H1 (cell line): ENCODE measurements around the gene FHDC1. TPM values are rescaled to one million over a fixed set of nuclear protein-coding genes. Genes with fewer than 3 reads are reported as not detected.

Source experiments
- CTCF ChIA-PET: fragments of 300-600 bp; sonication (Branson Sonifier 250); formaldehyde crosslinking; loops from one replicate; lab custom pipeline; 2021; ENCODE audit not compliant: partially characterized antibody; lab: Charles Lee
- POLR2A ChIA-PET: fragments of 300-600 bp; sonication (Branson Sonifier 250); formaldehyde crosslinking; loops from one replicate; lab custom pipeline; 2021; ENCODE audit warnings: inconsistent platforms; ENCODE audit not compliant: partially characterized antibody; lab: Charles Lee
- DNase-seq, 2 experiments: peaks; one replicate each; pipeline versions ENCODE4 v3.0.0 to v3.0.0-alpha.2; 2010 to 2022; ENCODE audit warnings: low spot score in 2 of 2, low read depth in 1 of 2, mixed read lengths in 1 of 2
- FAIRE-seq: peaks from 2 replicates; lab custom pipeline; 2011; peaks lifted over from hg19 to GRCh38; lab: Jason Lieb, UNC
- H2AFZ ChIP-seq: 2 replicates; pipeline ENCODE4 v1.8.1; 2012; ENCODE audit warnings: low read length, inconsistent platforms
- H2AK5ac ChIP-seq: 2 replicates; pipeline ENCODE4 v1.6.1; 2013; ENCODE audit warnings: low read depth, low read length
- H2BK120ac ChIP-seq: replicated peaks from 2 replicates; pipeline ENCODE3; 2013; ENCODE audit warnings: low read depth, low read length, inconsistent platforms
- H2BK12ac ChIP-seq: 2 replicates; pipeline ENCODE4 v1.6.1; 2013; ENCODE audit warnings: low read depth, low read length
- H2BK15ac ChIP-seq: 2 replicates; pipeline ENCODE4 v1.6.1; 2013; ENCODE audit warnings: low read length
- H2BK20ac ChIP-seq: 2 replicates; pipeline ENCODE4 v1.6.1; 2013; ENCODE audit warnings: low read length
- H2BK5ac ChIP-seq: 2 replicates; pipeline ENCODE4 v1.6.1; 2013; ENCODE audit warnings: low read depth, low read length
- H3K14ac ChIP-seq: 2 replicates; pipeline ENCODE4 v1.6.1; 2013; ENCODE audit warnings: inconsistent platforms; ENCODE audit not compliant: insufficient read length
- H3K18ac ChIP-seq: 2 replicates; pipeline ENCODE4 v1.6.1; 2013; ENCODE audit warnings: low read length; ENCODE audit errors: extremely low read depth
- H3K23ac ChIP-seq: 2 replicates; pipeline ENCODE4 v1.6.1; 2013; ENCODE audit warnings: inconsistent platforms; ENCODE audit not compliant: insufficient read length
- H3K23me2 ChIP-seq: 2 replicates; pipeline ENCODE4 v1.6.1; 2013; ENCODE audit warnings: low read depth, low read length
- H3K27ac ChIP-seq: 2 replicates; pipeline ENCODE4 v1.6.1; 2011; ENCODE audit warnings: low read depth, low read length, inconsistent platforms
- H3K27me3 ChIP-seq, 4 experiments: replicated peaks in 1 of 4; 1 replicate in 1 of 4; 2 replicates in 3 of 4; pipeline versions ENCODE4 v1.6.1 to v1.8.1; 2011 to 2013; ENCODE audit warnings: low read length in 3 of 4, mild to moderate bottlenecking in 3 of 4, inconsistent platforms in 2 of 4, mixed read lengths in 2 of 4, moderate library complexity in 1 of 4; ENCODE audit not compliant: control insufficient read depth in 3 of 4, insufficient read depth in 3 of 4; ENCODE audit errors: extremely low read depth in 1 of 4
- H3K36me3 ChIP-seq, 4 experiments: 2 replicates each; pipeline versions ENCODE4 v1.6.1 to v1.8.1; 2011 to 2013; ENCODE audit warnings: mild to moderate bottlenecking in 4 of 4, low read length in 3 of 4, moderate library complexity in 2 of 4, control low read depth in 1 of 4, inconsistent platforms in 1 of 4; ENCODE audit not compliant: insufficient read depth in 4 of 4, control insufficient read depth in 2 of 4
- H3K4ac ChIP-seq: replicated peaks from 2 replicates; pipeline ENCODE3; 2013; ENCODE audit warnings: low read length, low read depth, mixed read lengths, inconsistent platforms; ENCODE audit not compliant: insufficient read length
- H3K4me1 ChIP-seq, 4 experiments: replicated peaks in 1 of 4; 1 replicate in 1 of 4; 2 replicates in 3 of 4; pipeline versions ENCODE4 v1.6.1 to v1.8.1; 2011 to 2013; ENCODE audit warnings: low read length in 3 of 4, inconsistent platforms in 2 of 4, mixed read lengths in 1 of 4; ENCODE audit not compliant: insufficient read depth in 4 of 4, control insufficient read depth in 3 of 4
- H3K4me2 ChIP-seq, 2 experiments: 2 replicates each; pipeline versions ENCODE4 v1.6.1 to v1.8.1; 2011 to 2013; ENCODE audit warnings: low read depth in 2 of 2, low read length in 2 of 2, control low read depth in 1 of 2, inconsistent platforms in 1 of 2, mild to moderate bottlenecking in 1 of 2; ENCODE audit not compliant: insufficient read depth in 1 of 2
- H3K4me3 ChIP-seq, 4 experiments: fragments of 200-600, 300-600 bp in 1 of 4; sonication (generic), shearing (Covaris generic), sonication (Bioruptor Twin) in 1 of 4; 2 replicates each; pipeline versions ENCODE4 v1.5.1 to v1.8.1; 2011 to 2016; ENCODE audit warnings: low read length in 4 of 4, low read depth in 3 of 4, control low read depth in 2 of 4, inconsistent platforms in 2 of 4, mild to moderate bottlenecking in 2 of 4, mixed read lengths in 1 of 4, moderate library complexity in 1 of 4; ENCODE audit not compliant: insufficient read depth in 2 of 4; ENCODE audit errors: extremely low read depth in 1 of 4
- H3K56ac ChIP-seq: replicated peaks from 2 replicates; pipeline ENCODE3; 2013; ENCODE audit warnings: low read depth, mild to moderate bottlenecking, mixed read lengths, low read length, inconsistent platforms; ENCODE audit not compliant: insufficient read length
- H3K79me1 ChIP-seq: 2 replicates; pipeline ENCODE4 v1.6.1; 2013; ENCODE audit warnings: low read depth, low read length, control low read depth
- H3K79me2 ChIP-seq, 2 experiments: 2 replicates each; pipeline versions ENCODE4 v1.6.1 to v1.8.1; 2012 to 2013; ENCODE audit warnings: low read length in 2 of 2, mild to moderate bottlenecking in 2 of 2, inconsistent platforms in 1 of 2; ENCODE audit not compliant: insufficient read depth in 2 of 2, control insufficient read depth in 1 of 2
- H3K9ac ChIP-seq, 4 experiments: replicated peaks in 1 of 4; 1 replicate in 1 of 4; 2 replicates in 3 of 4; pipeline versions ENCODE4 v1.6.1 to v1.8.1; 2011 to 2013; ENCODE audit warnings: low read depth in 3 of 4, low read length in 3 of 4, control low read depth in 2 of 4, mild to moderate bottlenecking in 2 of 4, moderate library complexity in 2 of 4, inconsistent platforms in 1 of 4; ENCODE audit errors: extremely low read depth in 1 of 4
- H3K9me3 ChIP-seq, 2 experiments: 2 replicates each; pipeline versions ENCODE4 v1.6.1 to v1.8.1; 2012 to 2013; ENCODE audit warnings: mild to moderate bottlenecking in 2 of 2, moderate library complexity in 2 of 2, control low read depth in 1 of 2, inconsistent platforms in 1 of 2, low read depth in 1 of 2, low read length in 1 of 2, mixed read lengths in 1 of 2; ENCODE audit not compliant: insufficient read depth in 2 of 2
- H4K20me1 ChIP-seq, 2 experiments: replicated peaks in 1 of 2; 2 replicates each; pipeline versions ENCODE3 to v1.8.1; 2011 to 2013; ENCODE audit warnings: inconsistent platforms in 2 of 2, low read length in 2 of 2, mild to moderate bottlenecking in 1 of 2; ENCODE audit not compliant: insufficient read depth in 2 of 2, control insufficient read depth in 1 of 2
- H4K5ac ChIP-seq: 2 replicates; pipeline ENCODE4 v1.6.1; 2013; ENCODE audit warnings: low read length, low read depth, mixed read lengths, inconsistent platforms; ENCODE audit not compliant: insufficient read length
- H4K8ac ChIP-seq: 2 replicates; pipeline ENCODE4 v1.8.0; 2013; ENCODE audit warnings: mild to moderate bottlenecking, moderate library complexity, low read length, inconsistent platforms; ENCODE audit not compliant: insufficient read depth; ENCODE audit errors: extremely low read depth
- H4K91ac ChIP-seq: replicated peaks from 2 replicates; pipeline ENCODE3; 2013; ENCODE audit warnings: low read length, mixed read lengths, inconsistent platforms; ENCODE audit not compliant: insufficient read length
- POLR2A ChIP-seq, 2 experiments: IDR thresholded peaks; 1 replicate in 1 of 2; 2 replicates in 1 of 2; pipeline ENCODE4 v1.6.1; 2011; ENCODE audit warnings: low read depth in 2 of 2, low read length in 2 of 2, mild to moderate bottlenecking in 2 of 2; ENCODE audit errors: control extremely low read depth in 1 of 2
- SIN3A ChIP-seq, 2 experiments: IDR thresholded peaks in 1 of 2; conservative IDR thresholded peaks in 1 of 2; 2 replicates each; pipeline ENCODE4 v1.6.1; 2011 to 2012; ENCODE audit warnings: low read length in 2 of 2, improper control_type of control experiment in 1 of 2, low read depth in 1 of 2, mild to moderate bottlenecking in 1 of 2
- WGBS, 2 experiments: shearing (Covaris generic) in 1 of 2; methylation state at CpG; one replicate each; pipeline versions ENCODE4 v1.1.6 to v1.1.7; 2013 to 2015; ENCODE audit warnings: low lambda C conversion rate in 2 of 2, mixed read lengths in 2 of 2, inconsistent platforms in 1 of 2, low coverage in 1 of 2, missing lambda C conversion rate in 1 of 2; ENCODE audit not compliant: insufficient replicate concordance in 2 of 2, insufficient coverage in 1 of 2, insufficient read length in 1 of 2; ENCODE audit errors: extremely low coverage in 1 of 2, missing lambda C conversion rate in 1 of 2; 5-methylcytosine and 5-hydroxymethylcytosine counted together
- polyA plus RNA-seq, 7 experiments: library from polyadenylated mRNA; depleted of rRNA in 3 of 7; stranded (reverse) in 5 of 7; unstranded in 2 of 7; fragments of >200 nt in 5 of 7; fragments of 200-250 nt in 2 of 7; gene quantifications; 1 replicate in 5 of 7; 2 replicates in 1 of 7; 4 replicates in 1 of 7; pipeline versions ENCODE4 v1.2.1 to v1.2.3, GENCODE V29; 2011 to 2013; ENCODE audit warnings: missing spikeins in 2 of 7, mixed read lengths in 2 of 7
- total RNA-seq: library from RNA; stranded (reverse); fragmentation: NEBNext Ultra II Directional; extraction: Animal tissue kit (Norgen Biotek cat#: 25700); gene quantifications from 2 replicates; pipeline ENCODE4 v1.2.1, GENCODE V29; 2021

Gene FHDC1
- total and polyA plus RNA-seq, 2 of the 8 experiments (the other 6 are each of a cell fraction or from before 2014, with no cell fraction given) = 6.4 to 28.6 TPM

DNA sequence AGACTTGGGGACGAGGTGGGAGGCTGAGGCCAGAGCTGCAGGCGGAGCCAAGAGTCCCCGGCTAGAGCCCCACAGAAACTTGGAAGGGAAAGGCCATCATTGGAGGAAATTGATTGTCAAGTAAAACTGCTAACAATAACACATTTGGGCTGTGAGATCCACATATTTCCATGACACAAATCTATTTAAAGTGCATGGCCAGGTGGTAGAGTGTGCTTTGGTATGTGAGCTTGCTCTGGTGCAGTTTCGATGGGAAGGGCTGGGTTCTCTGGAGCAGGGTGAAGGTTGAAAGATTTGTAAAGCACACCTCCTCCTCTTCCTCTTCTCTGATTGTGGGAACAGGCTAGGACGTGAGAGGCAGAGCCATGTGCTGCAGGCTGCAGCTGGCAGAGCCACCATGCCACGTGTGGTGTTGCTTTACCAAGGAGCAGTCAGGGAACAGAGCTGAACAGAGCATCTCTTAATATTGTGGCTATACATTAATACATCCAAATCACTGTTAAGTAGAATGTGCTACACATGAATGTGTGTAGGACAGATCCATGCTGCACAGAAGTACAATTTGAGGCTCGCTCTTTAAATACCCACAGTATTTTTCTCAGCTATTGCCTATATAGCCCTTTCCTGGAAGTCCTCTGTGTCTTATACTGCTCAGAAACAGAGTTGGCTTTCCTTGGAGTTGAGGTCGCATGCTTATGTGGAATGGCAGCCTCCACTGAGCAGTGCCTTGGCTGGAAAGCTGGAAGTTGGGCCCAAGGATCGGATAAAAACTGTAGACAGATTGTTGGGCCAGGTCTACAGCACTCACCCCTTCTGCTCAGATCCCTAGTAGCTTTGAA, 37.7 kb downstream of the FHDC1 start:
- no peaks in the 10 kb centered on the region for H3K27me3 ChIP-seq
- CTCF ChIA-PET = interaction anchor here (0.7 to 2.4 kb wide), 13 partner anchors 9 to 349 kb away, joined by 3 to 11 read pairs (median 5); no protein-coding TSS in a partner anchor
- no peak overlapping the region for H3K4me2 ChIP-seq
- H3K79me1 ChIP-seq = no peaks in the 10 kb centered on the region
- H4K8ac ChIP-seq = no peak overlapping the region
- no peak overlapping the region for H4K91ac ChIP-seq
- FAIRE-seq (no peak), DNase-seq (no peak)
- TF ChIP-seq POLR2A (IDR thresholded peaks at IDR 0.05; ENCODE audit: control extremely low read depth in 1 of 2, low read depth in 2 of 2, low read length in 2 of 2) (peak in 1 of 2 experiments; percentile 22; a peak in 1 of 3 replicates), SIN3A (conservative IDR thresholded peaks at IDR 0.05 in 1 of 2, IDR thresholded peaks at IDR 0.05 in 1 of 2; ENCODE audit: low read depth in 1 of 2, low read length in 2 of 2) (no peak)
- H3K9me3 ChIP-seq = no peaks in the 10 kb centered on the region
- WGBS, 2 experiments = 92% methylated on average over 9 of the region's 9 CpGs; no CpG with 5 or more reads in 1 of the 2 experiments
- no peaks in the 10 kb centered on the region for H3K23me2 ChIP-seq
- peaks cover 4 to 59% (median 36%) of the 10 kb centered on the region in 4 experiments for H3K36me3 ChIP-seq
- H4K20me1 ChIP-seq = peaks cover 2% of the 10 kb centered on the region in 2 experiments
- H3K56ac ChIP-seq = no peak overlapping the region
- H2BK12ac ChIP-seq = no peak overlapping the region
- no peak overlapping the region for H3K9ac ChIP-seq
- peak overlapping the region; percentile 10; the same call in 1 of the 2 replicates for H2BK5ac ChIP-seq
- POLR2A ChIA-PET = interaction anchor here (0.9 to 2.7 kb wide), 3 partner anchors 9 to 67 kb away, joined by 3 to 12 read pairs (median 5); no protein-coding TSS in a partner anchor
- H3K27ac ChIP-seq = no peak overlapping the region
- no peak overlapping the region for H2BK15ac ChIP-seq
- H3K18ac ChIP-seq = no peak overlapping the region
- H2BK120ac ChIP-seq = no peak overlapping the region
- H4K5ac ChIP-seq = no peak overlapping the region
- H3K79me2 ChIP-seq = no peaks in the 10 kb centered on the region
- no peak overlapping the region for H3K4ac ChIP-seq
- H3K14ac ChIP-seq = no peak overlapping the region
- H3K4me1 ChIP-seq = no peaks in the 10 kb centered on the region
- no peak overlapping the region for H3K23ac ChIP-seq
- no peak overlapping the region for H2AFZ ChIP-seq
- H2AK5ac ChIP-seq = no peak overlapping the region
- no peak overlapping the region for H2BK20ac ChIP-seq
- no peak overlapping the region for H3K4me3 ChIP-seq
